GM19397 (cell line): Measurements from ENCODE around the gene SCFD1.

Experiments used
- ATAC-seq: cut with Tn5 transposase; IDR thresholded peaks from one replicate; pipeline ENCODE4 v1.9.1; 2021; ENCODE audit warnings: mild to moderate bottlenecking, moderate library complexity; ENCODE audit not compliant: unreplicated experiment

SCFD1 gene

GRCh38 chr14:30751646-30752416 is 129.7 kb downstream of the SCFD1 start:
- ATAC-seq: no peak

GRCh38 chr14:30753452-30753851 is 131.3 kb downstream of the SCFD1 start:
- ATAC-seq: no peak

- ATAC-seq: no peak
These were observed 132.7 kb downstream of the SCFD1 start for GRCh38 chr14:30754778-30755177.

DNA sequence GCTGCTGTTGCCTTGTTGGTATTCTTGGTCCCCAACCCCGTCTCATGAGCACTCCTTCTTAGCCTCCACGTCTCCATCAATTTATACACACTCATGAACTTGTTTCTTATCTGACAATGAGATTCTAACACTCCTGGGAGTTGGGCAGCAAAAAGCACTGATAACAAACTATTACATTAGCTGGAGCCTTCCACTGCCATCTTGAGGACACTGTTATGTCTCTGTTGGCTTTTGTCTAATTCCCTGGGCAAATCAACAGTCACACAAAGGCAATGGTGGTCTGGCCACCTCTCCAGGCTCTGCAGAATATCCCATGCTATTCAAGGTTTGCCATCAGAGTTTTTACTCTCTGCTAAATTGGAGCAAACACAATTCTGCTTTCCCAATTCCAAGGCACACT is 134.5 kb downstream of the SCFD1 start:
- no peak for ATAC-seq

DNA sequence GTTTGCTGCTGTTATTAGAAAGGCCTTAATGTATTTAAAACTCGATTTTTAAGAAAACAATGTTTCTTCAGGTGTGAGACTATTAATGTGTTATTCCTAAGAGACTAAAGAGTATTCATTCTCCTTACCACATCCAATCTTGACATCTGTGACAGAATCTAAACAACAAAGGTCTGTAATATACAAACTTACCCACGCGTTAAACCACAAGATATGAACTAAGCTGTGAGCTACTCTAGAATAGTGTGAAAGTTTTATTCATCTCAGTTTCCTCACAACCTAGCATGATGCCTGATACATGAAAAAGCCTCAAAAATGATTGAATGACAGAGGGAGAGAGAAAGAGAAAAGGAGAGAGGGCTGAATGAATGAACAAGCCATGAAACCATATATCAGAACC is 135.0 kb downstream of the SCFD1 start:
- ATAC-seq: peak; percentile 59

DNA sequence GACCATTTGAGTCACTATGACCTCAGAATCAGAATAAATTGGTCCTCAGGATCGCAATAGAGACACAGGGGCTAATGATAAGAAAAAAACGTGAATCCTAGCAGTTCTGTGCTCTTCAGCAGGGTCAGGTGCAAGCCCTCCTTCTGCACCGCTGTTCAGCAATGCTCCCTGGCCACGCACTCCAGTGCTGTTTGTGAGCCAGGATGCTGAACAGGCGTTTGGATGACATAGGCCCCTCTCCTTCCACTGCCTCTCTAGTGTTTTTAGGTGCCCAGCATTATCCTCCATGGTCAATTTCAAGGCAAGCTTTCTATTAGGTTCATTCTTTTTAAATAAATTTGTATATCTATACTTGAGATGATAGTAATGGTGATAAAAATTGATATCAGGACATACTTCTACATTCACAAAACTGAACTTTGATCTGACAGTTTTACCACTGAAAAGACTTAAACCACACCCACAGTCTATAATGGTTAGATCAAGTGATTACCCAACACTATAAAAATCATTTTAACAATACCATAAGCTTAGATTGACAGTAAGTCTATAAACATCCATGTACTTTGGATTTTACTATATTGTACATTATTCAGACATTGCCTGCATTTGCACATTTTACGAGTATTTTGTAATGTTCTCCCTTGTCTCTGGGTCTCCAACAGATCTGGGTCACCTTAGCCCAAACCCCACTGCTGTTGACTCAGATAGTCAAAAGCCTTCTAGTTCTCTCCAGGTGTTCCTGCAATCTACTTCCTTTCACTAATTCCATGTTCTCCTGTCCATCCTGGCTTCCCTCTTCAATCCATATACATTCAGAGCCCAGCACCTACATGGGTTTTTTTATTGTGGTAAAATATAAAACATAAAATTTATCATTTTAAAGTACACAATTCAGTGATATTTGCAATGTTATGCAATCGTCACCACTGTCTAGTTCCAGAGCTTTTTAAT is 137.3 kb downstream of the SCFD1 start:
- ATAC-seq: no peak

DNA sequence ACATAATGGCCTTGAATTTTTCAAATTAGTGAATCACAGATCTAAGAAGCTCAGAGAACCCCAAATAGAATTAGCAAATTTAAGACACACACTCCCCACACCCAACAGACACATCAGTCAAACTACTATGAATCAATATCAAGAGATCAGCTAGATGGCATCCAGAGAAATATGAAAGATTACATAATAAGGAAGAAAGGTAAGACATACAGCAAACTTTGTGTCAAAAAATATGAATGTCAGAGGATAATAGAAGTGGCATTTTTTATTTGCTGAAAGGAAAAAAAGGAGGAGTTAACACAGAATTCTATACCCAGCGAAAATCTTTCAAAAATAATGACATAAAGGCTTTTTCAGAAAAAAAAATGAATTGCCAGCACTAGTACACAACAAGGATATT is 141.8 kb downstream of the SCFD1 start:
- no peak for ATAC-seq

- no peak for ATAC-seq
These were observed 145.5 kb downstream of the SCFD1 start for GRCh38 chr14:30767624-30768023.

GRCh38 chr14:30768791-30769190 is 146.7 kb downstream of the SCFD1 start:
- ATAC-seq: no peak

DNA sequence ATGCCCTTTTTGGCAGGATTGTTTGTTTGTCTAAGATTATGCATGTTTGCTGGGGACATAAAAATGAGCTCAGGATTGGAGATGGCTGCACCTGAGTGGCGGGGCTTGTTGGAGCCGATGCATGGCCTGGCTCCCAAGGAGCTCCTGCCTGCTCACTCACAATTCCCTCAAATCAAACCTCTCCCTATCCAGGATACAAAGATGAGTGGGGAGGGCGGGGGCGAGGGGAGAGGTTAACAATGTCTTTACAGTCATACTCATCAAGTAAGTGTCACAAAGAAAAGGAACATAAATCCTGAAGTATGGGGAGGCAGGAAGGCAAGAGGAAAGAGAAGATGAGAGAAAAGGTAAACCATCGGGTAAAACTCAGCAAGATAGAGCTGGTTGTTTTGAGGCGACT is 148.3 kb downstream of the SCFD1 start:
- ATAC-seq: no peak

GRCh38 chr14:30771595-30771994 is 149.5 kb downstream of the SCFD1 start:
- no peak for ATAC-seq

- ATAC-seq: no peak
These were observed 157.1 kb downstream of the SCFD1 start for GRCh38 chr14:30779210-30779609.
